ENCODE measurements around the gene TTC7B.

TTC7B gene

DNA sequence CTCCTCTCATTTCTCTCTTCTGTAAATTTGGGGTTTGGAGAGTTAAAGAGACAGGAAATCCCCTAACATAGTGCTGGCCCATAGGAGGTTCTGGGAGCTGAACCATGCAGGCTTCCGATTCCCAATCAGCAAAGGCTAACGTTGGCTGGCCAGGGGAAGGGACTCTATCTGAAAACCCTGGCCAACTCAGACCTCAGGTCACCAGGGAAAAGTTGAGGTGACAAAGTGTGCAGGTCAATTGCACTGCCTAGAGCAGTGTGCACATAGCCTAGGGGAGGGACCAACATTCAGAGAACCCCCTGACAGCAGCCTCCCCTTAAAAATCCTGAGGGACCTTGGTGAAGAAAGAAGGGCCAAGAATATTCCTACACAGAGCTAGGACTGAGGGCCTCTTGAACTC is 38.9 kb downstream of the TTC7B start:
- DNase-seq (ENCODE audit: low read depth, low spot score) = no peak

DNA sequence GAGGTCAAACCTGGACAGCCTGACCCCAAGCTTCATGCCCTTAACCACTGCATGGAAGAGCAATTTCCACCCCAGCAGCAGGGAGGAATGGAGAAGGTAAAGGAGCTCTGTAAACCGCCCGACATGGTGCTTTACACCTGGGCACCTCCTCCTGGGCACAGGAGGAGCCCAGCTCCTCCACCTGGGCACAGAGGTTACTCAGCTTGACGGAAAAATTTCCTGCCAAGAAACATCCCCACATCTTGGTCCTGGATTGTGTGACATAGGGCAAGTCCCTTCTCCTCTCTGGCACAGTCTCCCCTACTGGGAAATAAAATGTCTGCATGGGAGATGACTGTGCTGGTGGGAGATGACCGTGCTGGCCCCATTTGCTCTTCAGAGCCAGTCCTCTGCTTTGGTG is 40.8 kb downstream of the TTC7B start:
- no peak for DNase-seq (ENCODE audit: low read depth, low spot score)

GRCh38 chr14:90774316-90774715 is 41.9 kb downstream of the TTC7B start:
- DNase-seq (ENCODE audit: low read depth, low spot score) = no peak

DNA sequence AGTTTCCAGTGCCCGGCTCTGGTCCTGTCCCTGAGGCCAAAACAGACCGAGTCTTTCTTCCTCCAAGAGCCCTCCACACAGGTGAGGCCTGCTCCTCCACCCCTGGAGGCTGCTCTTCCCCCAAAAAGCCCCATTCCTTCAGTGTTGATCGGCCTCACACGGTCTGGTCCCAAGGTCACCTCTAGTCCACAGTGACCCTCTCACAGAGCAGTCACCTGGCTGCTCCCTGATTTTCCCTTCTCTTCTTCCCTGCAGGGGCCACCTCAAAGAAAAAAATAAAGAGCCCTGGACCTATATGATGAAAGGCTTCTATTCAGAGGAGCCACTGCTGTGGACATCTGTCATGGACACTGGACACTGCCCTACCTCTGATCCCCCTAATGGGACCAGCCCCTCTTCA is 42.5 kb downstream of the TTC7B start:
- DNase-seq (ENCODE audit: low read depth, low spot score) = no peak

DNA sequence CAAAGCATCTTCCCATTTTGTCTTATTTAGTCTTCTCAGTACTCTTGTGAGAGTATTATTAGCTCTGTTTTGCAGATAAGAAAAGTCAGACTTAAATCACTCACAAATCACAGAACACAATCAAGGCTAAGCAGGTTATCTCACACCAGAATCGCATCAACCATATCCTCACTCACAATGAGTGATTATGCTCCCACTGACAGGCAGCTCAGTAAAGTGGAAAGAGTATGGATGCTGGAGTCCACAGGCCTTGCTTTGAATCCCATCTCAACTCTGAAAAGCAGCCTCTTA is 43.1 kb downstream of the TTC7B start:
- no peak for DNase-seq (ENCODE audit: low read depth, low spot score)

DNA sequence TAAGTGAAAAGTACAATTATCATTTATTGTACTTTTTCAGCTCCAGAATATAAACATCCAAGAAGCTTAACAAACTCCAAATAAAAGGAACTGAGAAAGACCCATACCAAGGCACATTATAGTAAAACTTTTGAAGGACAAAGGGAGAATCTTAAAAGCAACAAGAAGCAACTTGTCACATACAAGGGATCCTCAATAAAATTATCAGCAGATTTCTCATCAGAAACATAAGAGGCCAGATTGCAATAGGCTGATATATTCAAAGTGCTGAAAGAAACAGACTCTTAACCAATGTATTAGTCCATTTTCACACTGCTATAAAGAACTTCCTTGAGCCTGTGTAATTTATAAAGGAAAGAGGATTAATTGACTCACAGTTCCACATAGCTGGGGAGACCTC is 48.3 kb downstream of the TTC7B start:
- DNase-seq (ENCODE audit: low read depth, low spot score) = no peak

DNA sequence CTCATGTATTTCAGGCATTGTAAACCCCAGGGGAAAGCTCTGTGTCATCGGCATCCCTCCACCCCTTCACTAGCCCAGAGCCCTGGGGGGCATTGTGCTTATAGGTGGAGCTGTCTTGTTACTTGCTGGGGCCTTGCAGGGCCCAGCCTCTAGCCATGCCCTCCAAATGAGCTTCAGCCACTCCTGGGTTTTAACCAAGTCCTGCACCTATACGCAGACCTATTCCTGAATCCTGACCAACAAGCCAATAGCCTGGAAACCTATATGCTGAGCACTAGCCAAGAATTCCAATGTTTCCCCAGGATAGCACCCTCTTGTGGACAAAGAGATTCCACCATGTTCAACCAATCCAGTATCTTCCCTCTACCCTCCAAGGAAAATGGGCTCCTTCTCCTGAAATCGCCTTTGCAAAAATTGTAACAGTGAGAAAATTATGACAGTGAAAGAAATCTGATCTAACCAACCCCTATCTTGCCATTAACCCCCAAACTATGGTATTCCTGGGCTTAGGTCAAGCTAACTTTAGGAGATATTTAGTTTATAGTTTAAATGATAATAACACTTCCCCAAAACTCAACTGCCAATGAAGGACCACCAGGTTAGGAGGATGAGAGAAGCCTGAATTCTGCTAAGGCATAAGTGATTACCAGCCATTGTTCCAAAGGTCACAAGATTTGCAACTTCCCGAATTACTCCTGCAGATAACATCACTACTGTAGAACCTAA is 55.5 kb downstream of the TTC7B start:
- DNase-seq (ENCODE audit: low read depth, low spot score) = no peak

GRCh38 chr14:90760078-90760444 is 56.2 kb downstream of the TTC7B start:
- DNase-seq (ENCODE audit: low read depth, low spot score) = no peak

DNA sequence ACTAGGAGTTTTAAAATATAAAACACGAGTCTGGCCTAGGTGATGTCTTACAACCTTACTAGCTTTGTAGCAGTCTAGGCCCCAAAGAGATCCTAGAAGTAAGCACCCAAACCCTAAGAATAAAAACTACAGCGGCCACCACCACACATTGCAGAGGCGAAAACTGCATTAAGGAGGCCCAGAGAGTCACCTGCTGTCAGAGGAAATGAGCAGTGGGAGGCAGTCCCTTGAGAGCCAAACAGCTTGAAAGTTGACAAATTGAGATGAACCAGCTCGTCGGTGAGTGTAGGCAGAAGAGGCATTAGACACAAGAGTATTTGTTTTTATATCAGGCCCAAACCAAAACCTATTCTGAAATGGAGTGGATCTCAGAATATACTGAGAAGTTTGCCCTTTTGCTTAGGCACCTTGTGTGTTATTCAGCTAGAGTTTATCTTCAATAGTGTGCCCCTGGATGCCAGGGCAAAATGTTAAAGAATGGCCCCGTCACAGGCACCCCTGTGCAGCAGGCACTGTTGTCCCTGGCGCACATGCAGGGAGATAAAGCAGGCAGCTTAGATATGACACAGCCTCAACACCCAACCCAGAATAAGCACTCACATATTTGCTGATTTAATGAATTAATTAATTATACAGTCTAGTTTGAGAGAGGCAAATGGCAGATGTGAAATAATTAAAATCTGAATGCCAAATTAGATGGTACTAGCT is 56.7 kb downstream of the TTC7B start:
- no peak for DNase-seq (ENCODE audit: low read depth, low spot score)

GRCh38 chr14:90758959-90759358 is 57.3 kb downstream of the TTC7B start:
- DNase-seq (ENCODE audit: low read depth, low spot score) = no peak

GRCh38 chr14:90758028-90758889 is 58.0 kb downstream of the TTC7B start:
- DNase-seq (ENCODE audit: low read depth, low spot score) = peak; percentile 64

GRCh38 chr14:90757452-90757851 is 58.8 kb downstream of the TTC7B start:
- DNase-seq (ENCODE audit: low read depth, low spot score) = no peak

DNA sequence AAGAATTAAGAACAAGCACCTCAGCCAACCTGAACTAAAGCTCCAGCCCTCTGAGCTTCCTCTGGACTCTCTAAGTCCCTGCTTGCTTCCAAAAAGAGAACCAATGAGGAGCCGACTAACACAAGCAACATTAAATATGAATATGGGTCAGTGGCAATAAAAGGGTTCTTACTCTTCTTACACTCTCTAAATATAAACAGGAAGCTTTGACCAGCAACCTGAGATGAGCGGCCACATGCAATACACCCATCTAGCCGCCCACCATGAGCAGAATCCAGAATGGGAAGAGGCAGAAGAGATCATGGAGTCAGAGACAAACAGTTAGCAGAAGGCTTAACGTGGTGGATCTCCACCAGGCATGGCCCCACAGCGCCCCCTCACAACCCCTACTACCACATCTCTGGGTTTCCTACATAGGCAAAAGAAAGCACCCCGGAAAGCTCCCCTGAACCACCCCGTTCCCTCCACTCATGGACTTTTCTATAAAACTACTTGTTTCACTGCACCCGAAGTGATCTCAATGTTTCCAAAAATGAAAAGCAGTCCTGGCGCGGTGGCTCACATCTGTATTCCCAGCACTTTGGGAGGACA is 59.4 kb downstream of the TTC7B start:
- DNase-seq (ENCODE audit: low read depth, low spot score) = no peak

DNA sequence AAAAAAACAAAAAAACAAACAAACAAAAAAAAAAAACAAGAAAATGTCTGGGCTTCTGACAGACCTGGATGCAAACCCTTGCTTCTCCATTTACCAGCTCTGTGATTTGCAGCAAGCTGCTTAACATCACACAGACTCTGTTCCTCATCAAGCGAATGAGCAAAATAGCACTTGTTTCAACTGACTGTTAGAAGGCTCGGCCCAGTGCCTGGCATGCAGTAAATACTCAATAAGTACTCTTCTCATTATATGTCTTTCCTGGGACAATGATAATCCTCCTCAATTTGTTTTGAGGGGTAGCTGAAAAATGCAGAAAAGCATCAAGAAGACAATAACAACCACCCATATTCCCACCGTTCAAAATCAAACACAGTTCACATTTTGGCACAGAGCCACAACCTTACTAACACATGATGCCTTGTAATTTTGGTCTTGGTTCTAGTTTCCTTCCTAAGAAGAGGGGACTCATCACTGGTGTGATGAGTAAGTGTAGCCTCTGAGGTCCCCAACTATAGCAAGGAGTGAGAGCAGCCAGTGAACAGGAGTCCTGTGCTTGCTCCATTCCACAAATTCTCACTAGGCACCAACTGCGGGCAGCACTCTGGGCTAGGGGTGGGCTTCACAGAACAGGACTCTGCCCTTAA is 60.4 kb downstream of the TTC7B start:
- DNase-seq (ENCODE audit: low read depth, low spot score) = no peak

- no peak for DNase-seq (ENCODE audit: low read depth, low spot score)
Observed at GRCh38 chr14:90753456-90754005, 62.7 kb downstream of the TTC7B start.

DNA sequence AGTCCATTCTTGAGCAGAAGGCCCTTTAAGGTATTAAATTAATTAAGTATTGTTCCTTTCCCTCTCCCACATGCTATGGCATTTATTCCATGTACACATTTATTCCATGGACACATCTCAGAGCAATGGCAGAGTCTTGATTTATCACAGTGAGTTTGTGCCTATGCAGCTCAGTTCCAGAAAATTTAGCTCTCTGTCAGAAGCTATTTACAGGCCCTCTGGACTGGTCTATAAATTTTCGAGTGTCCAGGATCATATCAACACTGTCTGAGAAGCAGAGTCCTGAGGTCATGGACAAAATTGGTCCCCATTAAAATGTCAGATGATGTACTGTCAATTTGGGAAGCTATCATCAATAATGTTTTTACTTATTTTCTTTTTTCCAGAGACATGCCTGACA is 65.5 kb downstream of the TTC7B start:
- no peak for DNase-seq (ENCODE audit: low read depth, low spot score)

GRCh38 chr14:90750191-90750590 is 66.0 kb downstream of the TTC7B start:
- no peak for DNase-seq (ENCODE audit: low read depth, low spot score)

DNA sequence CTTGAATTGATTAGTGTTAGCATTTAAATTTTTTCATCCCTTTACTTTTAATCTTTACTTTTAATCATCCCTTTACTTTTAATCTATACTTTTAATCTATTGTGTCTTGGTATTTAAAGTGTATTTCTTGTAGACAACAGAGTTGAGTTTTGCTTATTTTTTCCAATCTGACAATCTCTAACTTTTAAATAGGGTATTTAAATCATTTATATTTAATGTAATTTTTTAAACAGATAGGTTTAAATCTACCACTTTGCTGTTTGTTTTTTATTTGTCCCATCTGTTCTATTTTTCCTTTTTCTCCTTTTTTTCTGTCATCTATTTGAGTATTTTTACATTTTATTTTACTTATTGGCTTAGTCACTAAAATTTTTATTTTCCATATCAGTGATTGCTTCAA is 68.3 kb downstream of the TTC7B start:
- DNase-seq (ENCODE audit: low read depth, low spot score) = no peak

DNA sequence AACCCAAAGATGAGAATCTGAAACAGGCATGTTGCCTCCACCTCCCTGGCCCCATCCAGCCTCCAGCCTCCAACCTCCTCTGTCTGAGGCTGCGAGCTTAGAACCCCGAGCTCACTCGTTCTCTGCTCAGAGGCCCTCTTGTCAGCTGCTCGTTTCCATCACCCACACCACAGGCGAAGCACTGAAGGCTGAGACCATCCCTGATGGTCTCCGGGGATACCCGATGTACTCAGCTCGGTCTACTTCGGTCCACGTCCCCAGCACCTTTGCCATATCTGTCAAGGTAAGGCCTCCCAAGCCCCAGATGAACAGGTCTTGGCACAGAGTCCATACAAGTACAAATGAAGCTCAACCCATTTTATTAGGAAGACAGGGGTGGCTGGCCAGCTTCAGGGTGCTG is 72.4 kb downstream of the TTC7B start:
- no peak for DNase-seq (ENCODE audit: low read depth, low spot score)

- DNase-seq (ENCODE audit: low read depth, low spot score) = no peak
Observed at GRCh38 chr14:90743425-90743824, 72.8 kb downstream of the TTC7B start.

- DNase-seq (ENCODE audit: low read depth, low spot score) = no peak
Observed at GRCh38 chr14:90742729-90743128, 73.5 kb downstream of the TTC7B start.

DNA sequence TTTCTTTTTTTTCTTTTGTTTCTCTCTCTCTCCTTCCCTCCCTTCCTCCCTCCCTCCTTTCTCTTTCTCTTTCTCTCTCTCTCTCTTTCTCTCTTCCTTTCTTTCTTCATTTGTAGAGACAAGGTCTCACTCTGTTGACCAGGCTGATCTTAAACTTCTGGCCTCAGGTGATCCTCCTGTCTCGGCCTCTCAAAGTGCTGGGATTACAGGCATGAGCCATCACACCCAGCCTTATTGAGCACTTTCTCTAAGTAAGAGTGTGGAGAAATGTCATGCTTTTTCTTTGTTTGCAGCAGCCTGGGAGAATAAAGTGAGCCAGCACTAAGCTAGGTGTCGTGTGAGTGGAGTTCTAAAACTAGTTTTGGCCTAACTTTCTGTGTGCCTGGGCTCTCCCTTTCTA is 74.0 kb downstream of the TTC7B start:
- DNase-seq (ENCODE audit: low read depth, low spot score) = no peak
